Body of pancreas (tissue), 4 donors: ENCODE measurements around the gene WDR33.

ENCODE experiments used
- CTCF ChIP-seq, 7 experiments: fragments of 450-650 bp in 4 of 7; fragments of 200-600 bp in 3 of 7; sonication (generic) in 3 of 7; IDR thresholded peaks; one replicate each; pipeline ENCODE4 v1.5.1; 2016 to 2019; ENCODE audit warnings: antibody characterized with exemption in 7 of 7
- POLR2A ChIP-seq, 3 donors: fragments of 450-650 bp; IDR thresholded peaks; one replicate each; pipeline ENCODE4 v1.6.1; 2016; ENCODE audit warnings: antibody characterized with exemption in 3 of 3, mild to moderate bottlenecking in 2 of 3

- TF ChIP-seq CTCF (IDR thresholded peaks at IDR 0.05), result no peak
- TF ChIP-seq POLR2A (IDR thresholded peaks at IDR 0.05), result no peak
These were observed 141.9 kb downstream of the WDR33 start for GRCh38 chr2:127669056-127669455.
